Esophagus muscularis mucosa (tissue), 4 donors: ENCODE results near the gene SHLD1. TPM values are rescaled to one million over a fixed set of nuclear protein-coding genes. Genes with fewer than 3 reads are reported as not detected.
"Not testable (repeated sequence)": the region's sequence is repeated elsewhere in the genome, so short reads cannot be mapped to it uniquely, and the experiment has no call there.

Experiments used
- DNase-seq: peaks from one replicate; pipeline ENCODE4 v3.0.0-alpha.2; 2017; ENCODE audit errors: extremely low spot score
- H3K27ac ChIP-seq, 4 donors: fragments of 200-600 bp; sonication (generic); replicated peaks in 1 of 4; 1 replicate in 3 of 4; 2 replicates in 1 of 4; pipeline ENCODE4 v1.5.1; 2016 to 2019; ENCODE audit warnings: mild to moderate bottlenecking in 1 of 4
- H3K27me3 ChIP-seq, 4 donors: fragments of 200-600 bp; sonication (generic); one replicate each; pipeline versions ENCODE4 v1.5.1 to v1.6.0; 2016 to 2019
- H3K36me3 ChIP-seq, 4 donors: fragments of 200-600 bp; sonication (generic); one replicate each; pipeline ENCODE4 v1.5.1; 2016 to 2019
- H3K4me1 ChIP-seq, 4 donors: fragments of 200-600 bp; sonication (generic); one replicate each; pipeline ENCODE4 v1.5.1; 2016 to 2019
- H3K4me3 ChIP-seq, 4 donors: fragments of 200-600 bp; sonication (generic); 1 replicate in 2 of 4; 2 replicates in 2 of 4; pipeline ENCODE4 v1.5.1; 2016 to 2019; ENCODE audit warnings: mild to moderate bottlenecking in 4 of 4, moderate library complexity in 1 of 4
- H3K9me3 ChIP-seq, 4 donors: fragments of 200-600 bp; sonication (generic); 1 replicate in 3 of 4; 2 replicates in 1 of 4; pipeline ENCODE4 v1.5.1; 2016 to 2019
- CTCF ChIP-seq, 3 experiments: fragments of 200-600 bp in 2 of 3; fragments of 450-650 bp in 1 of 3; sonication (generic) in 2 of 3; IDR thresholded peaks; one replicate each; pipeline ENCODE4 v1.5.1; 2017 to 2019; ENCODE audit warnings: antibody characterized with exemption in 3 of 3, mild to moderate bottlenecking in 2 of 3, moderate library complexity in 1 of 3
- EP300 ChIP-seq: sonication (generic); formaldehyde crosslinking; IDR thresholded peaks from one replicate; pipeline ENCODE4 v1.6.1; 2017; ENCODE audit warnings: antibody characterized with exemption
- POLR2A ChIP-seq: fragments of 450-650 bp; IDR thresholded peaks from one replicate; pipeline ENCODE4 v1.6.1; 2017; ENCODE audit warnings: antibody characterized with exemption, moderate library complexity, mild to moderate bottlenecking, low read depth
- POLR2AphosphoS5 ChIP-seq, 2 donors: sonication (generic); formaldehyde crosslinking; IDR thresholded peaks; one replicate each; pipeline ENCODE4 v1.6.1; 2017; ENCODE audit warnings: antibody characterized with exemption in 2 of 2
- WGBS: methylation state at CpG from one replicate; pipeline ENCODE4 v1.1.5; 2018; 5-methylcytosine and 5-hydroxymethylcytosine counted together
- intact Hi-C: fragments of 100-400 bp; cut with DNase I; formaldehyde crosslinking; loops from one replicate; pipeline ENCODE4 v1.15.1; 2023
- total RNA-seq, 4 donors: library from RNA; depleted of rRNA; stranded (reverse); fragments of >200 nt; gene quantifications; one replicate each; pipeline versions ENCODE4 v1.1.0 to v1.2.1, GENCODE V29; 2016

SHLD1 gene
- total RNA-seq, 4 donors from 2014 or later: 1.7 to 4.6 (median 2.6) TPM

GRCh38 chr20:5779071-5779900 is 29.1 kb downstream of the SHLD1 start:
- Histone ChIP-seq H3K27me3 (no peaks in the 10 kb centered on the region), H3K4me1 (peaks cover 9 to 18% (median 17%) of the 10 kb centered on the region in 4 donors), H3K36me3 (peaks cover 0 to 28% (median 23%) of the 10 kb centered on the region in 4 donors), H3K9me3 (no peaks in the 10 kb centered on the region), H3K27ac (no peak overlapping the region), H3K4me3 (no peak overlapping the region)
- TF ChIP-seq POLR2AphosphoS5 (IDR thresholded peaks at IDR 0.05) (no peak), POLR2A (no peak), CTCF (IDR thresholded peaks at IDR 0.05) (no peak), EP300 (no peak)
- intact Hi-C loops: no loop called here
- no peak for DNase-seq
- WGBS: 94% methylated on average over 3 of the region's 3 CpGs

GRCh38 chr20:5780846-5781217 is 30.6 kb downstream of the SHLD1 start:
- WGBS: 97% methylated on average over 2 of the region's 2 CpGs

GRCh38 chr20:5781367-5781766 is 31.2 kb downstream of the SHLD1 start:
- intact Hi-C loops: loop anchor here (10.0 kb wide), 2 partner anchors 57 to 177 kb away; no protein-coding TSS in a partner anchor
- not testable (repeated sequence) for H3K4me3 ChIP-seq, H3K27me3 ChIP-seq, H3K9me3 ChIP-seq, DNase-seq
- peaks cover 0 to 12% (median 9%) of the 10 kb centered on the region in 4 donors for H3K36me3 ChIP-seq
- peaks cover 9 to 18% (median 17%) of the 10 kb centered on the region in 4 donors for H3K4me1 ChIP-seq
- peak overlapping the region in 2 of 4 donors; percentile 42 to 57 for H3K27ac ChIP-seq
- WGBS: 92% methylated on average over 8 of the region's 8 CpGs

More at GRCh38 chr20:5780846-5781217, 30.6 kb downstream of the SHLD1 start:
- intact Hi-C loops: loop anchor here (10.0 kb wide), 2 partner anchors 56 to 176 kb away; no protein-coding TSS in a partner anchor
- no peaks in the 10 kb centered on the region for H3K27me3 ChIP-seq
- peaks cover 0 to 15% (median 13%) of the 10 kb centered on the region in 4 donors for H3K36me3 ChIP-seq
- TF ChIP-seq POLR2AphosphoS5 (IDR thresholded peaks at IDR 0.05) (no peak), EP300 (no peak), CTCF (IDR thresholded peaks at IDR 0.05) (no peak), POLR2A (no peak)
- H3K4me1 ChIP-seq: peaks cover 9 to 18% (median 17%) of the 10 kb centered on the region in 4 donors
- no peak for DNase-seq
- no peak overlapping the region for H3K27ac ChIP-seq
- H3K9me3 ChIP-seq: no peaks in the 10 kb centered on the region
- no peak overlapping the region for H3K4me3 ChIP-seq

- Histone ChIP-seq H3K9me3 (no peaks in the 10 kb centered on the region), H3K4me1 (peaks cover 12 to 24% (median 22%) of the 10 kb centered on the region in 4 donors), H3K36me3 (peaks cover 0 to 5% (median 2%) of the 10 kb centered on the region in 4 donors), H3K4me3 (no peak overlapping the region), H3K27ac (peak overlapping the region in 2 of 4 donors; percentile 42 to 57), H3K27me3 (no peaks in the 10 kb centered on the region)
- no peak for DNase-seq
- 51% methylated on average over 11 of the region's 11 CpGs for WGBS
- intact Hi-C loops: loop anchor here (10.0 kb wide), 2 partner anchors 57 to 177 kb away; no protein-coding TSS in a partner anchor
- no peak for TF ChIP-seq POLR2A
- no peak for TF ChIP-seq CTCF (IDR thresholded peaks at IDR 0.05)
- no peak for TF ChIP-seq EP300
- no peak for TF ChIP-seq POLR2AphosphoS5 (IDR thresholded peaks at IDR 0.05)
Measured at GRCh38 chr20:5781798-5782750, 31.9 kb downstream of the SHLD1 start.
